ENCODE measurements around the gene AQP6. TPM values are rescaled to one million over a fixed set of nuclear protein-coding genes. Genes with fewer than 3 reads are reported as not detected.

The AQP6 gene, protein sequence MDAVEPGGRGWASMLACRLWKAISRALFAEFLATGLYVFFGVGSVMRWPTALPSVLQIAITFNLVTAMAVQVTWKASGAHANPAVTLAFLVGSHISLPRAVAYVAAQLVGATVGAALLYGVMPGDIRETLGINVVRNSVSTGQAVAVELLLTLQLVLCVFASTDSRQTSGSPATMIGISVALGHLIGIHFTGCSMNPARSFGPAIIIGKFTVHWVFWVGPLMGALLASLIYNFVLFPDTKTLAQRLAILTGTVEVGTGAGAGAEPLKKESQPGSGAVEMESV
- not detected in 2 replicates for total RNA-seq
- 0.23 TPM in 1 of 2 replicates, not detected in the other for polyA plus RNA-seq

- H3K27me3 ChIP-seq, result peaks cover 10% of the 10 kb centered on the region
- no peaks in the 10 kb centered on the region for H3K36me3 ChIP-seq (replicated peaks; ENCODE audit: insufficient read depth, low read depth)
- no peak within 1 kb of the TSS for H3K27ac ChIP-seq
- H3K79me2 ChIP-seq, result no peaks in the 10 kb centered on the region
- H3K9me3 ChIP-seq (ENCODE audit: low read depth), result no peaks in the 10 kb centered on the region
- no peak within 1 kb of the TSS for H3K4me3 ChIP-seq
- no peak within 1 kb of the TSS for H3K4me2 ChIP-seq
- H3K4me1 ChIP-seq (ENCODE audit: insufficient read depth), result peaks cover under 1% of the 10 kb centered on the region
- no peak within 1 kb of the TSS for H2AFZ ChIP-seq
- TF ChIP-seq, protein P1, sequence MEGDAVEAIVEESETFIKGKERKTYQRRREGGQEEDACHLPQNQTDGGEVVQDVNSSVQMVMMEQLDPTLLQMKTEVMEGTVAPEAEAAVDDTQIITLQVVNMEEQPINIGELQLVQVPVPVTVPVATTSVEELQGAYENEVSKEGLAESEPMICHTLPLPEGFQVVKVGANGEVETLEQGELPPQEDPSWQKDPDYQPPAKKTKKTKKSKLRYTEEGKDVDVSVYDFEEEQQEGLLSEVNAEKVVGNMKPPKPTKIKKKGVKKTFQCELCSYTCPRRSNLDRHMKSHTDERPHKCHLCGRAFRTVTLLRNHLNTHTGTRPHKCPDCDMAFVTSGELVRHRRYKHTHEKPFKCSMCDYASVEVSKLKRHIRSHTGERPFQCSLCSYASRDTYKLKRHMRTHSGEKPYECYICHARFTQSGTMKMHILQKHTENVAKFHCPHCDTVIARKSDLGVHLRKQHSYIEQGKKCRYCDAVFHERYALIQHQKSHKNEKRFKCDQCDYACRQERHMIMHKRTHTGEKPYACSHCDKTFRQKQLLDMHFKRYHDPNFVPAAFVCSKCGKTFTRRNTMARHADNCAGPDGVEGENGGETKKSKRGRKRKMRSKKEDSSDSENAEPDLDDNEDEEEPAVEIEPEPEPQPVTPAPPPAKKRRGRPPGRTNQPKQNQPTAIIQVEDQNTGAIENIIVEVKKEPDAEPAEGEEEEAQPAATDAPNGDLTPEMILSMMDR (IDR thresholded peaks at IDR 0.05; ENCODE audit: poor library complexity), result no peak
- TF ChIP-seq EZH2 (IDR thresholded peaks at IDR 0.05; ENCODE audit: borderline replicate concordance), result no peak
- TF ChIP-seq EZH2phosphoT487 (IDR thresholded peaks at IDR 0.05; ENCODE audit: low read depth, severe bottlenecking, unreplicated experiment), result no peak
- 90% methylated on average over 18 of the region's 18 CpGs for WGBS (ENCODE audit: low lambda C conversion rate, missing lambda C conversion rate)
- no peak for DNase-seq (ENCODE audit: low spot score)
- H3K9me2 ChIP-seq (replicated peaks; ENCODE audit: insufficient read depth), result no peaks in the 10 kb centered on the region
- no peaks in the 10 kb centered on the region for H4K20me1 ChIP-seq (ENCODE audit: insufficient read depth, poor library complexity, severe bottlenecking)
Measured at GRCh38 chr12:49972641-49973360, at the start of gene AQP6. Gene AQP6 (plus strand): TSS chr12:49972947. CDS start chr12:49973174, 227 bp downstream.

- WGBS (ENCODE audit: low lambda C conversion rate, missing lambda C conversion rate), result 85% methylated on average over 7 of the region's 7 CpGs
Measured at GRCh38 chr12:49923035-49923644, 49.6 kb upstream of the AQP6 start.

DNA sequence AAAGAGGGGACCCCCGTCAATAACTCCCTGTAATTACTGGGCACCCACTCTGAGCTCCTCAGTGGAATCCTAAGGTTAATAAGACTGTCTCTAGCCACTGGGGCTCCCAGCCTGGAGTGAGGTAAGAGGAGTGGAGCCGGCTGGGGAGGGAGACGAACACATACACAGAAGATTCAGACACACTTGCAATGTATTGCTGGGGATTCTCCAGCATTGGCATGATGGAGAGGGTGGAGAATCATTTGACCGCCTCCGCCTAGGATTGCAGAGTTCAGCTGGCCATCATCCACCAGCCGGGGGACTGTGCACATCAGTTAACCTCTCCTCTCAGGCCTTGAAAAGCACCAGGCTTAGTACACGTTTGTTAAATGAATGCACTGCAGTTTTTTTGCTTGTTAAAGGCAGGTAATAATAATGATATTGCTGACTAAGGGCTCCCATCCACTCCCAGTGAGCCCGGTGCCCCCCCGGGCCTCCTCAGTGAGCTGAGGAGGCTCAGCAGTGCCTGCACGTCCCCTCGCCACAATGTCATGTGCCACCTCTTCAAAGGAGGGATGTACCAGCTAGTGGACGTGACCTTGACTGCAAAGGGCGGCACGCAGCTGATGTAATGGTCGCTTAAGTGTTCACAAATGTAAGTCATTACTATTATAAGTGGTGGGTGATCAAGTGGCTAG, 48.7 kb upstream of the AQP6 start:
- Histone ChIP-seq H3K27ac (no peak overlapping the region), H3K9me3 (ENCODE audit: low read depth) (no peaks in the 10 kb centered on the region), H3K4me2 (no peak overlapping the region), H4K20me1 (ENCODE audit: insufficient read depth, poor library complexity, severe bottlenecking) (no peaks in the 10 kb centered on the region), H3K4me1 (ENCODE audit: insufficient read depth) (no peaks in the 10 kb centered on the region), H3K36me3 (replicated peaks; ENCODE audit: insufficient read depth, low read depth) (no peaks in the 10 kb centered on the region), H3K79me2 (no peaks in the 10 kb centered on the region), H3K27me3 (no peaks in the 10 kb centered on the region), H3K4me3 (no peak overlapping the region), H3K9me2 (replicated peaks; ENCODE audit: insufficient read depth) (no peaks in the 10 kb centered on the region), H2AFZ (no peak overlapping the region)
- 93% methylated on average over 15 of the region's 15 CpGs for WGBS (ENCODE audit: low lambda C conversion rate, missing lambda C conversion rate)
- DNase-seq (ENCODE audit: low spot score), result no peak
- TF ChIP-seq EZH2 (IDR thresholded peaks at IDR 0.05; ENCODE audit: borderline replicate concordance) (no peak), EZH2phosphoT487 (IDR thresholded peaks at IDR 0.05; ENCODE audit: low read depth, severe bottlenecking, unreplicated experiment) (no peak)
- TF ChIP-seq, protein P1 (IDR thresholded peaks at IDR 0.05; ENCODE audit: poor library complexity), result no peak

More at GRCh38 chr12:49923035-49923644, 49.6 kb upstream of the AQP6 start:
- TF ChIP-seq EZH2 (IDR thresholded peaks at IDR 0.05; ENCODE audit: borderline replicate concordance) (no peak), EZH2phosphoT487 (IDR thresholded peaks at IDR 0.05; ENCODE audit: low read depth, severe bottlenecking, unreplicated experiment) (no peak)
- TF ChIP-seq, protein P1 (IDR thresholded peaks at IDR 0.05; ENCODE audit: poor library complexity), result no peak
- Histone ChIP-seq H3K9me3 (ENCODE audit: low read depth) (no peaks in the 10 kb centered on the region), H3K9me2 (replicated peaks; ENCODE audit: insufficient read depth) (no peaks in the 10 kb centered on the region), H4K20me1 (ENCODE audit: insufficient read depth, poor library complexity, severe bottlenecking) (no peaks in the 10 kb centered on the region), H3K36me3 (replicated peaks; ENCODE audit: insufficient read depth, low read depth) (no peaks in the 10 kb centered on the region), H3K4me3 (no peak overlapping the region), H3K27me3 (no peaks in the 10 kb centered on the region), H3K4me1 (ENCODE audit: insufficient read depth) (no peaks in the 10 kb centered on the region), H2AFZ (no peak overlapping the region), H3K79me2 (no peaks in the 10 kb centered on the region), H3K4me2 (no peak overlapping the region), H3K27ac (no peak overlapping the region)
- no peak for DNase-seq (ENCODE audit: low spot score)

All from hepatocyte (in vitro differentiated cells).